ENCODE data around the gene PANK2. TPM values are rescaled to one million over a fixed set of nuclear protein-coding genes. Genes with fewer than 3 reads are reported as not detected.
A peak's percentile ranks its signal among the peaks of the same experiment; 100 is the strongest.
"Not testable (repeated sequence)": the region's sequence is repeated elsewhere in the genome, so short reads cannot be mapped to it uniquely, and the experiment has no call there.

Gene PANK2
- total RNA-seq, 4 donors from 2014 or later, result 26.6 to 40.9 (median 27.4) TPM

DNA sequence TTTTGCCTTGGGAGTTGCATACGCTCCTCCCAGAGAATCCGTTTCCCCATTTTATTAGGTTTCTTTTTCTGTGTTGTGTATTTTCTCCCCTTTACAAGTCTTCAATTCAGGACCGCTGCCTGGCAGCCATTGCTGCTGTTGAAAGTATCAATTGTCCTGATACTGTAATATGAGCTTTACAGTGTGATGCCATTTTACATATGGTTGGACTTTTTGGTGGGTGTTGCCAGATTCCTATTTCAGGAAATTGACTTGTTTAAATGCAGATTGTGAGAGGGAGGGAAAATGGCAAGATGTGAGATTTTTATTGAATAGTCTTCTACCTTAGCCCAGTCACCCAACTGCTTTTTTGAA is 1.2 kb downstream of the PANK2 start:
- no peak for DNase-seq (ENCODE audit: low spot score in 2 of 2)
- Histone ChIP-seq H3K27ac (peak overlapping the region; percentile 98), H3K4me1 (peaks cover 68% of the 10 kb centered on the region)

GRCh38 chr20:3890999-3891929 is 2.1 kb downstream of the PANK2 start:
- WGBS, result 39% methylated on average over 16 of the region's 16 CpGs
- Histone ChIP-seq H3K9me3 (no peaks in the 10 kb centered on the region), H3K4me1 (peaks cover 74% of the 10 kb centered on the region), H3K27ac (peak overlapping the region; percentile 98), H3K36me3 (no peaks in the 10 kb centered on the region), H3K27me3 (no peaks in the 10 kb centered on the region), H3K4me3 (peak overlapping the region; percentile 99)
- TF ChIP-seq POLR2AphosphoS5 (IDR thresholded peaks at IDR 0.05) (no peak), POLR2A (IDR thresholded peaks at IDR 0.05) (no peak), EP300 (IDR thresholded peaks at IDR 0.05) (no peak)
- TF ChIP-seq, protein P1, sequence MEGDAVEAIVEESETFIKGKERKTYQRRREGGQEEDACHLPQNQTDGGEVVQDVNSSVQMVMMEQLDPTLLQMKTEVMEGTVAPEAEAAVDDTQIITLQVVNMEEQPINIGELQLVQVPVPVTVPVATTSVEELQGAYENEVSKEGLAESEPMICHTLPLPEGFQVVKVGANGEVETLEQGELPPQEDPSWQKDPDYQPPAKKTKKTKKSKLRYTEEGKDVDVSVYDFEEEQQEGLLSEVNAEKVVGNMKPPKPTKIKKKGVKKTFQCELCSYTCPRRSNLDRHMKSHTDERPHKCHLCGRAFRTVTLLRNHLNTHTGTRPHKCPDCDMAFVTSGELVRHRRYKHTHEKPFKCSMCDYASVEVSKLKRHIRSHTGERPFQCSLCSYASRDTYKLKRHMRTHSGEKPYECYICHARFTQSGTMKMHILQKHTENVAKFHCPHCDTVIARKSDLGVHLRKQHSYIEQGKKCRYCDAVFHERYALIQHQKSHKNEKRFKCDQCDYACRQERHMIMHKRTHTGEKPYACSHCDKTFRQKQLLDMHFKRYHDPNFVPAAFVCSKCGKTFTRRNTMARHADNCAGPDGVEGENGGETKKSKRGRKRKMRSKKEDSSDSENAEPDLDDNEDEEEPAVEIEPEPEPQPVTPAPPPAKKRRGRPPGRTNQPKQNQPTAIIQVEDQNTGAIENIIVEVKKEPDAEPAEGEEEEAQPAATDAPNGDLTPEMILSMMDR (IDR thresholded peaks at IDR 0.05), result no peak
- DNase-seq (ENCODE audit: low spot score in 2 of 2), result no peak

More for the DNA sequence above, 1.2 kb downstream of the PANK2 start:
- Histone ChIP-seq H3K9me3 (no peaks in the 10 kb centered on the region), H3K4me3 (peak overlapping the region; percentile 99), H3K27me3 (no peaks in the 10 kb centered on the region), H3K36me3 (no peaks in the 10 kb centered on the region)
- TF ChIP-seq EP300 (IDR thresholded peaks at IDR 0.05), result no peak
- TF ChIP-seq, protein P1 (IDR thresholded peaks at IDR 0.05), result no peak
- no peak for TF ChIP-seq POLR2A (IDR thresholded peaks at IDR 0.05)
- TF ChIP-seq POLR2AphosphoS5 (IDR thresholded peaks at IDR 0.05), result no peak
- WGBS, result 1% methylated on average over 3 of the region's 3 CpGs

- Histone ChIP-seq H3K36me3 (no peaks in the 10 kb centered on the region), H3K4me1 (peaks cover 89% of the 10 kb centered on the region), H3K4me3 (no peak overlapping the region), H3K27ac (no peak overlapping the region), H3K9me3 (no peaks in the 10 kb centered on the region), H3K27me3 (no peaks in the 10 kb centered on the region)
- DNase-seq (ENCODE audit: low spot score in 2 of 2), result no peak
- TF ChIP-seq POLR2AphosphoS5 (IDR thresholded peaks at IDR 0.05), result no peak
- TF ChIP-seq POLR2A (IDR thresholded peaks at IDR 0.05), result no peak
- no peak for TF ChIP-seq EP300 (IDR thresholded peaks at IDR 0.05)
- TF ChIP-seq, protein P1 (IDR thresholded peaks at IDR 0.05), result no peak
- WGBS, result 80% methylated on average over 5 of the region's 5 CpGs
Observed at GRCh38 chr20:3894796-3895195, 5.6 kb downstream of the PANK2 start.

DNA sequence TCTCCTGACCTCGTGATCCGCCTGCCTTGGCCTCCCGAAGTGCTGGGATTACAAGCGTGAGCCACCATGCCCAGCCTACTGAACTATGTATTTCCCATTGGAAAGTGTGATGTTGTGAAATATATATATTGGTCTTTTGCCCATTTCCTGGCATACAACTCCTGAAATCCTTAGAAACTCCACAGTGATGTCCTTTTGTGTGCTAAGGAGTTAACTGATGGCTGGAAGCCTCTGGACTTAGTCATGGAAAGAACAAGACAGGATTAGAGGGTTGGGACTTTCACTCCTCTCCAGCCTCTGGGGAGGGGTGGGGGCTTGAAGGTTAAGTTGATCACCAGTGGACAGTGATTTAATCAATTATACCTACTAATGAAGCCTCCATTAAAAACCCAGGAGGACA is 7.1 kb downstream of the PANK2 start:
- Histone ChIP-seq H3K27ac (no peak overlapping the region), H3K27me3 (no peaks in the 10 kb centered on the region), H3K36me3 (no peaks in the 10 kb centered on the region), H3K4me3 (no peak overlapping the region), H3K4me1 (peaks cover 90% of the 10 kb centered on the region), H3K9me3 (no peaks in the 10 kb centered on the region)
- TF ChIP-seq POLR2AphosphoS5 (IDR thresholded peaks at IDR 0.05), result no peak
- TF ChIP-seq EP300 (IDR thresholded peaks at IDR 0.05), result no peak
- TF ChIP-seq POLR2A (IDR thresholded peaks at IDR 0.05), result no peak
- TF ChIP-seq, protein P1 (IDR thresholded peaks at IDR 0.05), result no peak
- no peak for DNase-seq (ENCODE audit: low spot score in 2 of 2)
- 65% methylated on average over 4 of the region's 4 CpGs for WGBS

DNA sequence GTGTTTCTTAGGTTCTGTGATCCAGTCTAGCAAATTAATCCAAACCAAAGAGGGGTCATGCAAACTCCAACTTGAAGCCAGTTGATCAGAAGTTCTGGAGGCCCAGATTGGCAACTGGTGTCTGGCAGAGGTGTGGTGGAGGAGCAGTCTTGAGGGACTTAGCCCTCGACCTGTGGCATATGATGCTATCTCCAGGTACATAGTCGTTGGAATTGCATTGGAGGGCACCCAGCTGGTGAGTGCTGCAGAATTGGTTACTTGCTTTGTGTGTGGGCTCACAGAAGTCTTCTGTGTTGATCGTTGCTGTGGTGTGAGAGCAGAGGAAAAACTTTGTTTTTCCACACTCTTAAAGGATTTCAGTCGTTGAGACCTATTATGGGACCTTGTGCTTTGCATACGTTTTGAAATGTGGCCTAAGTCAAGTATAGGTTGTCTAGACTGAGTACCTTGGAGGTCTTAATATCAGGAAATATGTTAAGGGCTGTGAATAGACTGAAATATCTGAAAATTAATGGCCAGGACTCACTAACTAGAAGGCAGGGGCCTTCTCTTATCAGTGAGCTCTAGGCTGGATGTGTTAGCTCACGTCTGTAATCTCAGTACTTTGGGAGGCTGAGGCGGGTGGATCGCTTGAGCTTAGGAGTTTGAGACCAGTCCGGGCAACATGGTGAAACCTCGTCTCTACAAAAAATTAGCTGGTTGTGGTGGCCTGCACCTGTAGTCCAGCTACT is 7.8 kb downstream of the PANK2 start:
- peaks cover 88% of the 10 kb centered on the region for H3K4me1 ChIP-seq
- no peaks in the 10 kb centered on the region for H3K9me3 ChIP-seq
- TF ChIP-seq EP300 (IDR thresholded peaks at IDR 0.05) (no peak), POLR2AphosphoS5 (IDR thresholded peaks at IDR 0.05) (no peak), POLR2A (IDR thresholded peaks at IDR 0.05) (no peak)
- TF ChIP-seq, protein P1 (IDR thresholded peaks at IDR 0.05), result no peak
- no peaks in the 10 kb centered on the region for H3K36me3 ChIP-seq
- H3K27ac ChIP-seq, result no peak overlapping the region
- no peak for DNase-seq (ENCODE audit: low spot score in 2 of 2)
- WGBS, result 70% methylated on average over 10 of the region's 10 CpGs
- H3K4me3 ChIP-seq, result no peak overlapping the region
- no peaks in the 10 kb centered on the region for H3K27me3 ChIP-seq

DNA sequence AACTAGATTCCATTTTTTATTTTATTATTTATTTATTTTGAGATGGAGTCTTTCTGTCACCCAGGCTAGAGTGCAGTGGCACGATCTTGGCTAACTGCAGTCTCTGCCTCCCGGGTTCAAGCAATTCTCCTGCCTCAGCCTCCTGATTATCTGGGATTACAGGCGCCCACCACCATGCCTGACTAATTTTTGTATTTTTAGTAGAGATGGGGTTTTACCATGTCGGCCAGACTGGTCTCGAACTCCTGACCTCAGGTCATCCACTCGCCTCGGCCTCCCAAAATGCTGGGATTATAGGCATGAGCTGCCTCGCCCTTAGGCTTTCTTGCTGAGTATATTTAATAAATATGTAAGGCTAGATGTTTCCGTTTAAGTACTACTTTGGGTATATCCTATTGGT is 9.0 kb downstream of the PANK2 start:
- not testable (repeated sequence) for H3K9me3 ChIP-seq; H3K36me3 ChIP-seq; H3K4me3 ChIP-seq; DNase-seq (ENCODE audit: low spot score in 2 of 2); H3K27ac ChIP-seq; H3K27me3 ChIP-seq
- WGBS, result 72% methylated on average over 9 of the region's 9 CpGs
- peaks cover 79% of the 10 kb centered on the region for H3K4me1 ChIP-seq

All from suprapubic skin (tissue), 4 donors.